HG03097 (cell line): ENCODE measurements around the gene COG5.

Source experiments
- ATAC-seq: cut with Tn5 transposase; IDR thresholded peaks from one replicate; pipeline ENCODE4 v1.9.1; 2021; ENCODE audit not compliant: unreplicated experiment, low FRiP score

COG5 gene

DNA sequence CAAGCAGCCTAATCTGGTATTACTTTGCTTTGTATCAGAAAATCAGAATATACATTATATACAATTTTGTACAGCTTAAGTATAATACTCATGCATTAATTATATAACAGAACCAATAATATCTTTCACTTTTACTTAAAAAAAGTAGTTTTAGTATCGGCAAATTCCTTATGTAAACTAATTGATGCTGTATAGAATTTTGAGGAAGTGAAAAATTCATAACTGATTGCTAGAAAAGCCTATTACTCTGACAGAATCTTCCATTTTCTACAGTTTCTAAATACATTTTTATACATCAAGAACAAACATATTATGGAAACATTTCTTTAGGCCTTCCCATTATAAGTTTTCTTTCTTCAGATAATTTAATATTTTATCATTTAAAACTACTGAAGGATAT, 217.8 kb downstream of the COG5 start:
- ATAC-seq, result no peak

DNA sequence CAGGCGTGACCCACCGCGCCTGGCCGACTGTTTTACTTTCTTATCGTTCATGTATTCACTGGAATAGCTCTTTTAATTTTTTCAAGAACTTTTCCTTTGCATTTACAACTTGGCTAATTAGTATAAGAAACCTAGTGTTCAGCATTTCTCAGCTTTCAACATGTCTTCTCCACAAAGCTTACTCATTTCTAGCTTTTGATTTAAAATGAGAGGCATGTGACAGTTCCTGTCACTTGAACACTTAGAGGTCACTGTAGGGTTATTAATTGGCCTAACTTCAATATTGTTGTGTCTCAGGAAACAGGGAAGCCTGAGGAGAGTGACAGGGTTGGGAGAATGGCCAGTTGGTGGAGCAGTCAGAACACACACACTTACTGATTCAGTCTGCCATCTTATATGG, 218.9 kb downstream of the COG5 start:
- ATAC-seq, result no peak

DNA sequence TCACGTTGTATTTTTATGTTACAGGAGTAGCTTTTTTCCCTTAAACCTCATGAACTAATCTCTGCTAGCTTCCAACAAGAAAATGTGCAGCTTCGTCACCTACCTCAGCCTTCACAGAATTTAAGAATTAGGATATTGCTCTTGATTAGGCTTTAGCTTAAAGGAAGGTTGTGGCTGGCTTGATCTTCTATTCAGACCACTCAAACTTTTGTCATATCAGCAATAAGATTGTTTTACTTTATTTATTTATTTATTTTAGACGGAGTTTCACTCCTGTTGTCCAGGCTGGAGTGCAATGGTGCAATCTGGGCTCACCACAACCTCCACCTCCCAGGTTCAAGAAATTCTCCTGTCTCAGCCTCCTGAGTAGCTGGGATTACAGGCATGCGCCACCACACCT, 219.4 kb downstream of the COG5 start:
- ATAC-seq, result no peak

DNA sequence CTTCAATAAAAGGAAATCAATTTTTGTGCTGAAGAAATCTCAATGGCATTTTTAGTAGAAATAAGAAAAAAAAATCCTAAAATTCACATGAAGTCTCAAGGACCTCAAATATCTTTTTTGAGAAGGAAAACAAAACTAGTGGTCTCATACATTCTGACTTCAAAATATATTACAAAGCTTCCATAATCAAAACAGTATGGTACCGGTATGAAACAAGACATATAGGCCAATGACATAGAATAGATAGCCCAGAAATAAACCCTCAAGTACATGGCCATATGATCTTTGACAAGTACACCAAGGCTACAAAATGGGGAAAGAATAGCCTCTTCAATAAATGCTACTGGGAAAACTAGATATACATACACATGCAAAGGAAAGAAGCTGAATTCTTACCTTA, 225.6 kb downstream of the COG5 start:
- no peak for ATAC-seq

DNA sequence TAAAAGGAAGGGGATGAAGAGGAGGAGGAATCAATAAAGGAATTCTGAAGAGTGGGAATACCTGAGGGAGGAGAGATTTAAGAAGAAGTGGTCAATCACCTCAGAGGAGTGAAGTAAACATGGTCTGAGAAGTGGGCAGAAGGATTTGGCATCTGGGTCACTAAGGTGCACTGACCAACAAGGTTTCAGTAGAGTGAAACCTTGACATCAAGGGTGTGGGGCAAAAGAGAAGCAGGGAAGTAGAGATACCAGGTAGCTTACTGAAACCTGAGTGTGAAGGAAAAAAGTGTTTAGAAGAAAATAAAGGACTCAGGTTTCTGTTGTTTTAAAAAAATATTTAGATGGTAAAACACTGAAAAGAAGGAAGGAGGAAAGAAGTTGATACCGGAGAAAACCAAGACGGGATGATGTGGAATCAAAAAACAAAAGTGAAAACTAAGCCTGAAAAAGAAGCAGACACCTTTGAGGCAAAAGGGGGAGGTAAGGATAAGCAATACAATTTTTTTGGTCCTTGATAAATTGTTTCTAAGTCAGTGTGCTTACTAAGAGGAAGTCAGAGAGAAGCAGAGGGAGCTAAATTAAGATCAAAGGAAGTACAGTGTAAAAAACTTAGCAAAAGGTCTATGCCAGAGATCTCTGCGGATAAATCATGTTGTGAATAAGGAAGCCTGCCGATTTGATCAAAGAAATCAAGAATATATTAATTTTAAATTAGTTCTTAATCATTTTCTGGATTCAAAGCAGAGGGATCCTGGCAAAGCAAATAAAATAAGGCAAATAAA, 231.0 kb downstream of the COG5 start:
- ATAC-seq, result no peak

DNA sequence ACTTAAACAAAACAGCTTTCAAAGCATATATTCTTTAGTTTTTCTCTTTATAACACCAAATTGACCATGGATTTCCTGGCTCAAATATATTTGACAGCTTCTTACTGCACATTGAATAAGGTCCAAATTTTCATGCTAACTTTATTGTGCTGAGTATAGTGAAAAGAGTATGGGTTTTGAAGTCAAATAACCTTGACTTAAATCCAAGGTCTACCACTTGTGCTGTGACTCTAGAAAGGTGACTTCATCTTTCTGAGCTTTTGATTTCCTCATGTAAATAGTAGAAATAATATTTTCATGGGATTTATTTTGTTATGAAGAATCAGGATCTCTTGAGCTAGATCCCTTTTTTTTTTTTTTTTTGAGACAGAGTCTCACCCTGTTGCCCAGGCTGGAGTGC, 233.2 kb downstream of the COG5 start:
- ATAC-seq, result no peak

DNA sequence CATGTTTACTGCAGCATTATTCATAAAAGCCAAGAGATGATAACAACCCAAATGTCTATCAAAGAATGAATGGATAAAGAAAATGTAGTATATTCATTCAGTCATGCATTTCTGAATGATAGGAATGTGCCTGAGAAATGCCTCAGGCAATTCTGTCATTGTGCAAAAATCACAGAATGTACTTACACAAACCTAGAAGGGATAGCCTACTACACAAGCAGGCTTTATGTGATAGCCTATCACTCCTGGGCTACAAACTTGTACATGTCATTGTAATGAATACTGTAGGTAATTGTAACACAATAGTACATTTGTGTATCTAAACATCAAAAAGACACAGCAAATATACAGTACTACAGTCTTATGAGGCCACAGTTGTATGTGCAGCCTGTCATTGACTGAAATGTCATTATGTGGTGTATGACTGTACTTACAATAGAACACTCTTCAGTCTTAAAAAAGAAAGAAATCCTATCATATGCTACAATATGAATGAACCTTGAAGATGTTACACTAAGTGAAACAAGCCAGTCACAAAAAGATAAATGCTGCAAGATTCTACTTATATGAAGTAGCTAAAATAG, 235.6 kb downstream of the COG5 start:
- ATAC-seq, result no peak

DNA sequence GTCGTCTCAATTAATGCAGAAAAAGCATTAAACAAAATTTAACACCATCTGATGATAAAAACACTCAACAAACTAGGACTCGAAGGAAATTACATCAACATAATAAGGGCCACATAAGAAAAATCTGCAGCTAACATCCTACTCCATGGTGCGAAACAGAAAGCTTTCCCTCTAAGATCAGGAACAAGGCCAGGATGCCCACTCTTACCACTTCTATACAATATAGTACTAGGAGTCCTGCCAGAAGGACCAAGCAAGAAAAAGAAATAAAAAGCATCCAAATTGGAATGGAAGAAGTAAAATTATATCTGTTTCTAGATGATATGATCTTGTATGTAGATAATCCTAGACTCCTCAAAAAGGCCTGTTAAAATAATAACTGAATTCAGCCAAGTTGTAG, 237.7 kb downstream of the COG5 start:
- no peak for ATAC-seq

DNA sequence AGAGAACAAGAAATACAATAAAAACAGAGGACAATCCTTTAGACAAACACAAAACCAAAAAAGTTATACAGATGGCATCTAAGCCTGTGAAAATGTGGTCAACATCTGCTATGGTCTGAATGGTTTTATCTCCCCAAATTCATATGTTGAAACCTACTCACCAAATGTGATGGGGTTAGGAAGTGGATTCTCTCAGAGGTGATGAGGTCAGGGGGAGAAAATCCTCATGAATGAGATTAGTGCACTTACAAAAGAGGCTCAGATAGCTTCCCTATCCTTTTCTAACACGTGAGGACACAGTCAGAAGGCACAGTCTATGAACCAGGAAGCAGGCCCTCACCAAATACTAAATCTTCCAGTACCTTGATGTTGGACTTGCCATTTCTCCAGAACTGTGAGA, 241.7 kb downstream of the COG5 start:
- no peak for ATAC-seq

DNA sequence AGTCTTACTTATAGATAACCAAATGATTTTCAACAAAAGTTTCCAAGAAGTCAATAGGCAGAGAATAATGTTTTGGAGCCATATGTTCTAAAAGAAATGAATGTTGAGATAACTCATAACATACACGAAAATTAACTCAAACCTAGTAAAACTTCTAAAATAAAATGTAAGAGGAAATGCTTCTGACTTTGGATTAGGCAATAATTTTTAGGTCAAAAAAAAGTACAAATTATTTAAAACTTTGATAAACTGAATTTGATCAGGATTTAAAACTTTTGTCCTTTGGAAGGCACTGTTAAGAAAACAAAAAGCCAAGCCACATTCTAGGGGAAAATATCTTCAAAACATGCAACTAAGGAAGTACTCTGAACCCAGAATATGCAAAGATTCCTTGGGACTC, 242.1 kb downstream of the COG5 start:
- ATAC-seq, result no peak

DNA sequence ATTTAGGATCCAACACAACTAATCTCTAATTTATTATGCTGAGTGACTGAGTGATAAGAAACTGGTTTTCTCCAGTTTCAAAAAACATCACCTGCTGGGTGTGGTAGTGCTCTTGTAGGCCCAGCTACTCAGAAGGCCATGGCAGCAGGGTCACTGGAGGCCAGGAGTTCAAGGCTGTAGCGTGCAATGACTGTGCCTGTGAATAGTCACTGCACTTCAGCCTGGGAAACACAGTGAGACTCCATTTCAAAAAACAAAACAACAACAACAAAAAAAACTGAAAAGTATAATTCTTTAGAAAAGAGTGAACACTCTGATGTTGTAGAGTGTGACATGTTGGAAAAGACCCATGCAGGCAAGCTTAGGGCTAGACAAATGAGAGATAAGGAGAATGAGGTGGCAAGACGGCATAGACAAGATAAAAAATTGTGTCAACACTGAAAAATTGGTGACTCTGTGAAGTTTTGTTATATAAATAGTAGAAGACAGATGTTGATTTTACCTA, 243.9 kb downstream of the COG5 start:
- ATAC-seq, result no peak

DNA sequence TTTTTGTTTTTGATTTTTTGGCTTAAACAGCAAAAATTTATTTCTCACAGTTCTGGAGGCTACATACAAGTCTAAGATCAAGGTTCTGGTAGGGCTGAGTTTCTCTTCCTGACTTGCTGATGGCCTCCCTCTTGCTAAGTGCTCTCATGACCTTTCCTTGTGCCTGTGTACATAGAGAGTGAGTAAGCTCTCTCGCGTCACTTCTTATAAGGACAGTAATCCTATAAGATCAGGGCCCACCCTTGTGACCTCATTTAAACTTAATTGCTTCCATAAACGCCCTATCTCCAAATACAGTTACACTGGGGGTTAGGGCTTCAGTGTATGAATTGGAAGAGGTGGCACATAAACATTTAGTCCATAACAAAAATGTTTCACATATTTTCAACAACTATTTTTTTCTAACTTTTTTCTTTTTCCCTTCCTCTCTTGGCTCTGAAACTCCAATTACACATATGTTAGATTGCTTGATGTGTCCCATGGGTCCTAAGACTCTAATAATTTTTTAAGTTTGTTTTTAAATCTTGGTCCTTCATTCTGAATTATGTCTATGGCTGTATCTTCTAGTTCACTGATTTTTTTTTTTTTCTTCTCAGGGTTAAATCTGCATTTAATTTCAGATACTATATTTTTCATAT, 245.1 kb downstream of the COG5 start:
- ATAC-seq, result no peak

DNA sequence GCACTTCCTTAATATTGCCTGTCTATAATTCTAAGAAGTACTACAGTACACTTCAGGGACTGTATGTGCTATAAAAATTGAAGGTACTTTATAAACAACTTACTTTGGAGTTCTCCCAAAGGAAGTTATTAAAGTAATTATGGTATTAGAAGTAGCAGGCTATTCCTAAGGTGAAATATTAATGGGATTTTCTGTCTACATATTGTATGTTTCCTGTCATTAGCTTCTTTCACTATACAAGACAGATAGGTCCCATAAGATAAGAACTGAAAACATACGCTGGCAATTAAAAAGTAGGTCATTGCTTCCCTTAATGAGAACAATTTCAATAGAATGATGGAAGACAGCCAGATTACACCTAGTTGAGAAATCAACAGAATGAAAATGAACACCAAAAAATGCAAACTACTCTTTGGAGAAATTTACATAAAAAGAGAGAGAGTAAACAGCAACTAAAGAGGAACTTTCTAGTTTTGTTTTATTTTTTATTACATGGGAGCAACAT, 248.0 kb downstream of the COG5 start:
- no peak for ATAC-seq

DNA sequence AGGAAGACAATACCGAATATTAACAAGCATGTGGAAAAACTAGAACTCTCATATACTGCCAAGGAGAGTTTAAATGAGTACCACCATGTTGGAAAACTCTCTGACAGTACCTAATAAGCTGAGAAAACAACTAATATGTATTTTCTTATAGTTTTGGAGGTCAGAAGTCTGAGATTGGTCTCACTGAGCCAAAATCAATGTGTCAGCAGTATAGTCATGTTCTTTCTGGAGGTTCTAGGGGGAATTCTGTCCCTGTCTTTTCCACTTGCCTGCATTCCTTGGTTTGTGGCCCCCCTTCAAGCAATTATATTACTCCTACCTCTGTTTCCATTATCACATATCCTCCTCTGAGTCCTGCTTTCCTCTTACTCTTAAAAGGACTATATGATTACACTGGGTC, 250.4 kb downstream of the COG5 start:
- no peak for ATAC-seq

DNA sequence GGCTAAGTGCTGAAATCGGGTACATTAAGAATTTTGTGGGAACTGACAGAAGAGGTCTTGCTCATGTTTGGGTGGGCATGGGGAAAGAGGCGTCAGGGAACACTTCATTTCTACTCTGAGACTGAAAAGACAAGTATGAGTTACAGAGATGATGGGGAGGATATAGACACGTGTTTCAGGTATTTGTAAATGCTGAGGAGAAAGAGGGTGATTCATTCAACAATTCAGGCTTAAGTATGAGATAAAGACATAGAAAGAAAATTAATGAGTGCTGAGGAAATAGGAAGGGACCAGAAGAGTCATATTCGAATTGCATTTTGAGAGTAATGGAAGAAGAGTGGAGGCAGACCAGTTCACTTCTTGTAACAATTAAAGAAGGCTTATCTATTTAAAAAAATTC, 251.3 kb downstream of the COG5 start:
- ATAC-seq, result no peak

DNA sequence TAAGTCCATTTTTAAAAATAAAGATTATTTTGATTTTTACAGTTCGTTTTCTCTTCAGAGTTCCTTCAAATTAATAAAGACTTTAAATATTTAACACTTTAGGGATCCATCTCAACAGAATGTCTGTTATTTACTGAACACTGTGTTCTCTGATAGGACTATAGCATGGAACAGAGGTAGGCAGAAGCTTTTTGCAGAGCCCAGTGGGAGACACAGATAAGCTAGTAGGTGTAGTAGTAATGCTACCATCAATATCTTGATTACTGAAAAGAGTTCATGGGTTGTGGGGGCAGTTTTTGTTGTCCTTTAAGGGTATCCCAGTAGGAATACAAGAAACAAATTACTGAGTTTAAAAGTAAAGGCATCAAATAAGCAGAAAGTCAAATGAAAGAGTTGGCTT, 254.4 kb downstream of the COG5 start:
- no peak for ATAC-seq

DNA sequence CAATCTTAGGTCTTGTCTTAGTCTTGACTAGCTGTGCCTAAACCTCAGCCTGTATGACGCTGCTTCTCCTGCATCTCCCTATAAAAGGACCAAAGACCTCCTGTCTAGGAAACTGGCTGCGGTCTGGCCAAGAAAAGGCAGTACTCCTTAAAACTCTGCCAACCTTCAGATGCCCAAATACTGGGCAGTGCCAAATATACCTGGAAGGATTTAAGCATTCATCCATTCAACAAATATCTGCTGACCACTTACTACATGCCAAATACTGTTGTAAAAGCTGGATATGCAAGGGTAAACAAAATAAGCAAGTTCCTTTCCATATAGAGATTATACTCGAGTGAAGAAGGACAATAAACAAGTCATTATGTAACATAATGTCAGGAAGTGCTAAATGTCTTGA, 259.1 kb downstream of the COG5 start:
- no peak for ATAC-seq

DNA sequence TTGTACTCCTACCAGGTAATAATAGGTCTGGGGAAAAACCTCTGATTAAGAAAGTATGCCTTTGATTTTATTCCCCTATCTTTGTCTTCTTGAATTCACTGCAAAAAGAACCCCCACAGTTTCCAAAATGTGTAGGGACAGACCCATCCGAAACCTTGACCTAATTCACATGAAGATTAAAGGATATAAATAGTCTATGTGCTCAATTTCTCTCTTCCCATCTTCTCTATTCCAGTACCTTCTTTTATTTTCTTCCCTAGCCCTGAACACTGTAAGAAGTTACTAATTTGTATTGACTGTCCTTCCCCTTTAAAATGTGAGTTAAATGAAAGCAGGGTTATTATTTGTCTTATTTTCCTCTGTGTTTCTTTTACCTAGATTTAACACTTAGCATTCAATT, 259.7 kb downstream of the COG5 start:
- ATAC-seq, result no peak

DNA sequence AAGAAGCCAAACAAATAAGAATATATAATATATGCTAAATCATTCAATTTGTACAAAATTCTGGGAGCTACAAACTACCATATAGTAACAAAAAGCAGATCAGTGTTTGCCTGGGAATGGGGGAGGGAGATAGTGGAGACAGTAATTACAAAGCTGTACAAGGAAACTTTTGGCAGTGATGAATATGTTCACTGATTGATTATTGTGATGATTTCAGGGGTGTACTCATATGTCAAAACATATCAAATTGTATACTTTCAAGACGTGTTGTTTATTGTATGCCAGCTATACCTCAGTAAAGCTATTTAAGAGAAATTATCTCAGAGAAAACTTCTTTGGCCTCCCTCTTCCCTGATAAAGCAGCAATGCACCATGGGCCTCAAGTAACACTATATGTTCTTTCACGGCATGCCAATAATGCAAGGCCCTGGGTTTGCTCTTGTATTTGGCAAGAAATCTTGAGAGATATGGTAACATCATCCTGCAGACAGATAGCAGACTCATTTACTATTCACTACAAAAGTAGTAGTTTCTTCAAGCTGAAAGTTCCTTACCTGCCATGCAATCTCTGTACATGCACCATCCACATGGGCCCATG, 261.4 kb downstream of the COG5 start:
- no peak for ATAC-seq

DNA sequence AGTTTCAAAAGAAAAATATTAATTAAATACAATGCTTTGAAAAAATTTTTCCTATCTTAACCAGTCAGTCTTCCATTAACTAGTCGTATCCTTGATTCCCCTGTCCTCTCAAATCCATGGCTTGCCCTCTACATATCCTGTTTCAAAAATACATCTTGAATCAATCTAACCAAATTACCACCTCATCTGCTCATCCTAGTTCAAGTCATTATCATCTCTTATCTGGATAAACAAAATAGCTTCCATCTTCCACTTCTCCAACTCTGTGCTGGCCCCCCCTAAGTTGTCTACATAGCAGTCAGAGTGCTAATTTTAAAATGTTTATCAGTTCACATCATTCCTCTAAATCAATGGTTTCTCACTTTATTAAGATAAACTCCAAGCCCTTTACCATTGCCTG, 269.5 kb downstream of the COG5 start:
- ATAC-seq, result no peak

DNA sequence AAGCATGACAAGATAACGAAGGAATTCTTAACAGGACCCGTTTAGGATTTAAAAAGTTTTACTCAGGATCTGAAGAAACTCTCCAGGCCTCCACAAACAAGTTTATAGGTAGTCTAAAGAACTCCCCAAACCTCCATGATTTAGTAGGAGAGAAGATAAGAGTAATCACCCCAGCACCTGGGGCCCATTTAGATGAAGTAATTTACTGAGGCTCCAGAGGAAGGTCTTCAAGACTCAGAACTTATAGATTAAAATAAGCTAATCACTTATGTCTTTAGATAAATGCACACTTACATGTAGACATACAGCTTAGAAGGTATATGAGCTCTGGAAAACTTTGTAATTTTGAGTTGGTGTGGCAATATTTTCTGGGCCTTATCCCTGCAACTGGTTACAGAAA, 271.1 kb downstream of the COG5 start:
- ATAC-seq, result no peak
